Activated CD4-positive, alpha-beta T cell treated with anti-CD3 and anti-CD28 coated beads for 24 hours (primary cell): ENCODE results near the gene TMPRSS4.
A peak's percentile ranks its signal among the peaks of the same experiment; 100 is the strongest.

Experiments used
- DNase-seq, 2 donors: peaks; one replicate each; pipeline ENCODE4 v3.0.0-alpha.2; 2020; ENCODE audit warnings: low read depth in 2 of 2

TMPRSS4 gene, protein sequence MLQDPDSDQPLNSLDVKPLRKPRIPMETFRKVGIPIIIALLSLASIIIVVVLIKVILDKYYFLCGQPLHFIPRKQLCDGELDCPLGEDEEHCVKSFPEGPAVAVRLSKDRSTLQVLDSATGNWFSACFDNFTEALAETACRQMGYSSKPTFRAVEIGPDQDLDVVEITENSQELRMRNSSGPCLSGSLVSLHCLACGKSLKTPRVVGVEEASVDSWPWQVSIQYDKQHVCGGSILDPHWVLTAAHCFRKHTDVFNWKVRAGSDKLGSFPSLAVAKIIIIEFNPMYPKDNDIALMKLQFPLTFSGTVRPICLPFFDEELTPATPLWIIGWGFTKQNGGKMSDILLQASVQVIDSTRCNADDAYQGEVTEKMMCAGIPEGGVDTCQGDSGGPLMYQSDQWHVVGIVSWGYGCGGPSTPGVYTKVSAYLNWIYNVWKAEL

GRCh38 chr11:118076754-118077281 is at the start of gene TMPRSS4:
Gene TMPRSS4, plus strand, starts transcription at chr11:118077078. Its CDS starts 225 bp downstream, at chr11:118077303.
- DNase-seq, result no peak

DNA sequence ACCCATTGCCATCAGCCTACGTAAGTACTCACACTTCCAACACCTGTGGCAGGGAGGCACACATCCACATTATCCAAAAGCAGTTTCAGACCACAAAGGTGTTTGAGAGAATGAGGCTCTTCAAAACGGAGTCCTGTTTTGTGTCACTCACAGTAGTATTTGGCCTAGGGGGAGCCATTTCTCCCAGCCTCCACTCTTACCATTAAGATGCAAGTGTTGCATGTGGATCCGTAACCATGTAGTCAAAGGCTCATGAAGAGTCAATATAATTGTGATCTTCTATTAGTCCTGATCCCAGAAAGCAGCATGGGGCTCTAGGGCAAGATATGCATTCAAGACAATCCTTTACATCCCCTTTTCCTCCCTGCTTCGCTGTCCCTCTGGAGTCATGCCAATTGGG is 49.2 kb upstream of the TMPRSS4 start:
- DNase-seq, result no peak

GRCh38 chr11:118028626-118029025 is 48.3 kb upstream of the TMPRSS4 start:
- no peak for DNase-seq

DNA sequence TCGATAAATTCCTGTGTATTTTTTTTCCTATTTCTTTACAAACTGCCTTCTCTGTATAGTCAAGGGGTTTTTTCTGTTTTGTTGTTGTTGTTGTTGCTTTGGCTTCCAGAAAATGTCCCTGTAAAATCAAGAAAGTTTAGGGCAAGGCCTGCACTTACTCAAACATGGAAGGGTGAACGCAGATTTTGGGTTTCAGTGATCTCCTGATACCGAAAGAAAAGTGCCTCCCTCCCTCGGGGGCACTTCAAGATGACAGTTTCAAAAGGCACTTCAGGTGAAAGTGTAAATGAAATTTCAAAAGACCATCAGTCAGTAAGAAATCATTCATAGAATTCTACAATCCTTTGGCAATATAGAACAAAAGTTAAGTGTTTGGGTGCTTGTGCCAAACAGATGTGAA is 43.4 kb upstream of the TMPRSS4 start:
- no peak for DNase-seq

DNA sequence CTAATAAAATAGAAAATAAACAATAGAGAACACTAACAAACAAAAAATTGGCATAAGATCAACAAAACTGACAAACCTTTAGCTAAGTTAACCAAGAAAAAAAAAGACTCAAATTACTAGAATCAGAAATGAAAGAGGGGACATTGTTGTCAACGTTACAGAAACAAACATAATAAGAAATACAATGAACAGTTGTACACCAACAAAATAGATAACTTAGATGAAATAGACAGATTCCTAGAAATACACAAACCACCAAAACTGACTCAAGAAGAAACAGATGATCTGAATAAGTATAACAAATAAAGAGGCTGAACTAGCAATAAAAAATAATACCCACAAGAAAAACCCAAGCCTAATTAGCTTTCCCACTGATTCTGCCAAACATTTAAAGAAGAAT is 34.7 kb upstream of the TMPRSS4 start:
- DNase-seq, result no peak

DNA sequence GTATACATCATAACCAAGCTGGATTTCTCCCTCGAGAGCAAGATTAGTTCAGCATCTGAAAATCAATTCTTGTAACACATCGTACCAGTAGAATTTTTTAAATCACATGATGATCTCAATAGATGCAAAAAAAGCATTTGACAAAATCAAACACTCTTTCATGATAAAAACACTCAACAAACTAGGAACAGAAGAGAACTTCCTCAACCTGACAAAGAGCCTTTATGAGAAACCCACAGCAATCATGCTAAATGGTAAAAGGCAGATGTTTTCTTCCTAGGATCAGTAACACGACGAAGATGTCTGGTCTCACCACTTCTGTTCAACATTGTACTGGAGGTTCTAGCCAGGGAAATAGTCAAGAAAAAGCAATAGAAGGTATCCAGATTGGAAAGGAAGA is 34.1 kb upstream of the TMPRSS4 start:
- DNase-seq, result no peak

DNA sequence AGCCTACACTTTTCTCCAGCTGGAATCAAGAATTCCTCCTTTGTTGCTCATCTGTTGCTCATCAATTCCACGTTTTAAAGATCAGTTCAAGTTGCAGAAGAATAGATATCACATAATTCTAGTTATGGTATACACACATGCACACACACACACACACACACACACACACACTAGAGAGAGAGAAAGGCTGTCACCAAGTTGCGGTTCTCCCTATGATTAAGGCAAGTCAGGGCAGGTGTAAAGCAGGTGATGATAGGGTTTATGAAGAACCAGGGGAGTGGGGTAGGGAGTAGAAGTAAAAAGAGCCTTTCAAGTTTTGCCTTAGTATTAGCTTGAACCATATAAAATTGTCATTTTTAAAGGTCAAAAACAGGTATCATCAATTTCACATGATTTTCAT is 31.7 kb upstream of the TMPRSS4 start:
- no peak for DNase-seq

DNA sequence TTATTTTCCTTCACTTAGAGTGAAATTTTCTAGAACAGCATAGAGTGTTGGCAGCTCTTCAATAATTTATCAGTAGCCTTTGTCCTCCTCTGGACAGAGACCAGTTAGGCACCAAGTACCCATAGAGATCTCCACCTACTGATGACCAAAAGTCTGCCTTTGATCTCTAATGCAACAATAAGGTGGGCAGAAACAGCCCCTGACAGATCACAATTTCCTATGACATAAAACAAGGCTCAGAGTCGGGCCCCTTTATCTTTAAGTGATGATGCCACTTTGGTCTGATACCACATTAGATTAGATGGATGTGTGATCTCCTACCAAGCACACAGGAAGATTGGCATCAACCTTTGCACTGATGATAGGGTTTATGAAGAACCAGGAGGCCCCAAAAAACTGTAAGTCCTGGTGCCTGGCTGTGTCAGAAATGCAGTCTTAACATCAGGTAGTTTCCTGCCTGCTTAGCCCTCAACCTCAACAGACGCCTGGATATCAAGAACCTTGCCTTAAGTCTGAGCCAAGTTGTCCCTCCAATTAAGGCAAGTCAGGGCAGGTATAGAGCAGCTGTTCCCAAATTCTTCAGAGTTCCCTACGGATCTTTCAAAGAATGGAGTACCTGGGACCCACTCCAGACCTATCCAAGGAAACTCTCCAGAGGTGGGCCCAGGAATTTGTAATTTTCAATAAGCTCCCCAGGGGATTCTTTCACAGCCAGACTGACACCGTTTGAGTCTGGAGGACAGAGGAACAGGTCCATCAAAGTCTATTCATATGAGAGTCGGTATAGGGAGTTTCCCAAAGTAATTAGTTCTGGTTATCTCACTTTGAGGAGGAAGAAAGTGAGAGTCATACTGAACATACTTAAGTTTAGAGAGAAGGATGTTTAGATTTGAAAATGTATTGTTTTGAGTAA is 30.6 kb upstream of the TMPRSS4 start:
- no peak for DNase-seq

DNA sequence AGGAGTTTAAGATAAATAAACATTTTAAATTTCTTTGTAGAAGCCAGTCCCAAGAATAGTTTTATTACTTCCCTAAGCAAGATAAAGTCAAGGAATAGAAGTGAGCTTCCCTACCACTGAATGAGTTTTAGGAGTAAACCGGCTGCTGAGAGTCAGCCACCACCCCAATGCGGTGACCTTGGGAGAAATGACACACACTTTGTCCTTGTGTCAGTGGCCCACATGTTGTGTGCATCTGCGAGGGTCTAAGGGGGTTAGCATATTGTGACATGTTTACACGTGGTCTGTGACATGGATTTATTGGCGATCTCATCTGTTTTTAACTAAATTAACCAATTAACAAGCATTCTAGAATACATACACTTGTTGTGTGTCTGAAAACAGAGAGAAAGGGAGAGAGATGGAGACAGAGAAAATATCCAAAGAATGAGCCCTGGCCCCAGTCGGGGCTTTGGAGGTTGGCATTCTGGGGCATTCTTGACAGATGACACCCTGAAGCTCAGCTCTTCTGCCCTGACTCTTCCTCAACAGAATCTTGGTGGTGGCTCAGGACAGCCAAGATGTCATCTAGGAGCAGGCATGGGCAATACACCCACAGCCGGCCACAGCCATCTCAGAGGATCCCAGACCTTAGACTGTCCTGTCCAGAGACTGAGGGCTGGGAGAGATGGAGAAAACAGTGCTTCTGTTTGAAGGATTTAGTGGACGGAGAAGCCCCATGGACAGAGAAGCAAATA is 29.7 kb upstream of the TMPRSS4 start:
- no peak for DNase-seq

DNA sequence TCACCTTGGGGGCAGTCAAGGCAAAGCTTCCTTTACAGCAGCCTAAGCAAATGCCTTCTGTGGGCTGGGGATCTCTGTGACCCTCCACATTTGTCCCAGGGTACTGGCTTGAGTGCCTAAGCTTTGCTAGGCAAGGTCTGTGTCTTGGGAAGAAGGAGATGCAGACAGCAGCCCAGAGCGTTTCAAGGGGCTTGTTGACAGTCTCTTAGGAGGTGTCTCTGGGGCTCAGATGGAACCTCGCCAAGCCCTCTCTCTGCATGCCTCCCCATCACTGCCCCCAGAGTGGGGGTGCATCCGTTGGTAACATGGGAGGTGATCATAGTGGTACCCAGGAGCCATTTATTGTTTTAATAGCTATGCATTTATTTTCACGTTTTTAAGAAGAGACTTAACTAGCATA is 29.1 kb upstream of the TMPRSS4 start:
- DNase-seq, result no peak

DNA sequence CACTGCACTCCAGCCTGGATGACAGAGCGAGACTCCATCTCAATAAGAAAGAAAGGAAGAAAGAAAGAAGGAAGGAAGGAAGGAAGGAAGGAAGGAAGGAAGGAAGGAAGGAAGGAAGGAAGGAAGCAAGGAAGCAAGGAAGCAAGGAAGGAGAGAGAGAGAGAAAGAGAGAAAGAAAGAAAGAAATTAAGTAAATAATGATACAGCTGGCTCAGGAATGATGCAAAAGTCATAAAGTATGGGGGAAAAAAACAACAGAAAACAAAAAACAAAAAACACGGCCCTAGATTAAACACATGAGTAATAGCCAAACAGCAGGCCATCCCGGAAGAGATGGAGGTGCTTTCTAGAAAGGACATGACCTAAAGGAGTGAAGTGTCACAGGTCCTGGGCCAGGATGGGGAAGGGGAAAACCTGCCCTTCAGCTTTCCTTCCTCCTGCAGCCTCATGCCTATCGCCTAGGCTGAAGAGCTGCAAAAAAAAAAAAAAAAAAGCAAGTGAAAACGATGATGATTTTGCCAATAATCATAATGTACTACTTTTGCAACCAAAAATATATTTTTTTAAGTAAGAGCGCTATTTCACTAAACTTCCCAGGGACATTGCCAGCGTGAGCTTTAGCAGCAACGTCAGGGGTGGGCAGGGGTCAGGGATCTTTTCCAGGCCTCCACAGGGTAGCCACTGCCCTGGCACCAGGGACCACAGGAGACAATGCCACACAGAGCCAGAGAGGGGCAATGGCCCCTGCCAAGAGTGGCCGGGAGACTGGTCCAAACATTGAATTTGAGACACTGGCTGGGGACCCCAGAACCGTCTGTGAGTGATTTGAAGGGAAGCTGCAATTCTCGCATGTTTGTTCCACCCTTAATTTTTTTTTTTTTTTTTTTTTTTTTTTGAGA is 28.2 kb upstream of the TMPRSS4 start:
- no peak for DNase-seq

DNA sequence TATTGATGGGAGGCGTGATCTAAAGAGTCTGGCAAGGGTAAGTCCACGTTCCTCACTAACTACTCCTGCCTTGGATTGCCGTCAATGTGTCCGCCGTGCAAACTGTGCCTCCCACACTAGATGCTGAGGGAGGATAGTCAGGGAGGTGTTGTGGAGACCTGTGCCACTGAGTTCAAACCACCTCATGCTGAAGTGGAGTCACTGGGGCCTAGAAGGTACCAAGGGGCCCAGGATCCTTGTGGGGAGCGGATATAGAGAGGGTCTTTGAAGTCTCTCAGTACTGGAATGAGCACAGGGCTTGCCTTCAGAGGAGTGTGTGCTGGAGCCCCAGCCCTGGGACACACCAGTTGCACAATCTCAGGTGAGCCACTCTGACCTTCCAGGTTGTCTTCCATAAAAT is 27.1 kb upstream of the TMPRSS4 start:
- DNase-seq, result no peak

DNA sequence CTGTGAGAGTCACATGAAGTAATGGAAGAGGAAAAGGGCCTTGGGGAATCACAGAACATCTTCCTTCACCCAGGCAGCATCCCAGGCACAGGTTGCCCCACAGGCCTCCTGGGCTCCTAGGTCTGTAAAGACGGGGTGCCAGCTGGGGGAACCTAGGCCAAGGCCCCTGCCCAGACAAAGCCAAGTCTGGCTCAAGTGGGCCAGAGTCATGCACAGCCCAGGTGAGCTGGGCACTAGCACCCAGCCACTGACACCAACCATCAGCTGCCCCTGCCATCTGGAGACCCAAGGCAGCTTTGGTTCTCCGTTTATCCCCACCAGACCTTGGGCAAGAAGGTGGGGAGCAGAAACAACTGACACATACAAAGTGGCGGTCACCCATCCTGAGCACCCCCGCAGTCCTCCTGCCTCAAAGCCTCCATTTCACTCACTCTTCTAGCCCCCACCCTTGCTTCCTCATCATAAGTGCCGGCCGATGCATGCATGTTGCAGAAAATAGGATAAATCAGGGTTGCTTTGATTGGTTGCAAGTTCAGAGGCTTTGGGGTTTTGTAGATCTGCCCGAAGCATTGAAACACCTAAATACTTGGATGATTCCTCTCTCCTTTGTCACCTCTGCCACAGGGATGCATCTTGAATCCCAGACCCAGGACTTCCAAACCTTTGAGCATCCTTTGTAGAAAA is 26.5 kb upstream of the TMPRSS4 start:
- DNase-seq, result no peak

DNA sequence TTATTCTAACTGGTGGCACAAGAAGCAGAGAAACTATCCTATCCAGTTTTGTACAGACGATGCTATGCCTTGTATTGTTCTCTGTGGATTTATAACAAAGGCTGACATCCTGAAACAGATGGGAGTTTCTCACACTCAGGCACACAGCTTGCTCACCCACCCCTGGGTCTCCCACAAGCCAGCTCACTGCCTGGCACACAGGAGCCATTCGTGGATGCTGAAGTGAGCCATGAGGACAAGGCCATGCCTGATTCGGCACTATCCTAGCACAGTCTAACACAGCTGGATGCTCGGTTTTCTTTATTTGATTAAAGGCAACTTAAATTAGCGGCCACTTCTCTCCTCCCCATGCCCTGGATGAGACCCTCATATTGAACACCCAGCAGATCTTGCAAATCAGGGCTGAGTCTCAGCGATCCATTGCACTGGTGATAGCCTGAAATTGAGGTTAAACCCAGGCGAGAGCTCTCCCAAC is 25.7 kb upstream of the TMPRSS4 start:
- DNase-seq, result no peak

GRCh38 chr11:118051611-118052461 is 25.0 kb upstream of the TMPRSS4 start:
- DNase-seq, result peak; percentile 33 to 38

- DNase-seq, result no peak
Observed at GRCh38 chr11:118052581-118053206, 24.2 kb upstream of the TMPRSS4 start.

- DNase-seq, result no peak
Observed at GRCh38 chr11:118054712-118055640, 21.9 kb upstream of the TMPRSS4 start.

DNA sequence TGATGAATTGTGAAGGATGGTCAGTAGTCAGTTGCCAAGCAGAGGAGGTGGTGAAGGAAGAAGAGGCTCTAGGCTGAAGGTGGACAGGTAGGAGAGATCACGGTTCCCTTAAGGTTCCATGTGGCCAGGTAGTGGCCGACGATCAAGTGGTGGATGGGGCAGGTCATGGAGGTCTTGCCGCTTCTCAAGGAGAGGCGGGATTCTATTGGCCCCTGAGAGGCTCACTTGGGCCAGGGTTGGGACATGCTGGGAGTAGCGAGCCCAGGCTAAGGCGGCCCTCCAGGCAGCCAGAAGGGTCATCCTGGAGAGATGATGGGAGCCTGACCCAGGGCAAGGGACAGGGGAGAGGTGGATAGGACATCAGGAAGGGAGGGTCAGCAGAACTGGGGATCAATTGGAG is 20.9 kb upstream of the TMPRSS4 start:
- no peak for DNase-seq
